ENCODE data around the gene AZGP1. TPM values are rescaled to one million over a fixed set of nuclear protein-coding genes. Genes with fewer than 3 reads are reported as not detected.

Gene AZGP1
- total RNA-seq, 1 donor from 2014 or later: not detected

- H3K27me3 Mint-ChIP-seq (ENCODE audit: unreplicated experiment): peaks cover 19% of the 10 kb centered on the region
- DNase-seq (ENCODE audit: extremely low spot score, unreplicated experiment): no peak
- no peaks in the 10 kb centered on the region for H3K36me3 Mint-ChIP-seq (ENCODE audit: unreplicated experiment)
- no peak overlapping the region for H3K27ac Mint-ChIP-seq (ENCODE audit: unreplicated experiment)
- H3K9me3 Mint-ChIP-seq (ENCODE audit: unreplicated experiment): no peaks in the 10 kb centered on the region
- H3K4me3 Mint-ChIP-seq (ENCODE audit: unreplicated experiment): no peak overlapping the region
- TF ChIP-seq, protein P1, sequence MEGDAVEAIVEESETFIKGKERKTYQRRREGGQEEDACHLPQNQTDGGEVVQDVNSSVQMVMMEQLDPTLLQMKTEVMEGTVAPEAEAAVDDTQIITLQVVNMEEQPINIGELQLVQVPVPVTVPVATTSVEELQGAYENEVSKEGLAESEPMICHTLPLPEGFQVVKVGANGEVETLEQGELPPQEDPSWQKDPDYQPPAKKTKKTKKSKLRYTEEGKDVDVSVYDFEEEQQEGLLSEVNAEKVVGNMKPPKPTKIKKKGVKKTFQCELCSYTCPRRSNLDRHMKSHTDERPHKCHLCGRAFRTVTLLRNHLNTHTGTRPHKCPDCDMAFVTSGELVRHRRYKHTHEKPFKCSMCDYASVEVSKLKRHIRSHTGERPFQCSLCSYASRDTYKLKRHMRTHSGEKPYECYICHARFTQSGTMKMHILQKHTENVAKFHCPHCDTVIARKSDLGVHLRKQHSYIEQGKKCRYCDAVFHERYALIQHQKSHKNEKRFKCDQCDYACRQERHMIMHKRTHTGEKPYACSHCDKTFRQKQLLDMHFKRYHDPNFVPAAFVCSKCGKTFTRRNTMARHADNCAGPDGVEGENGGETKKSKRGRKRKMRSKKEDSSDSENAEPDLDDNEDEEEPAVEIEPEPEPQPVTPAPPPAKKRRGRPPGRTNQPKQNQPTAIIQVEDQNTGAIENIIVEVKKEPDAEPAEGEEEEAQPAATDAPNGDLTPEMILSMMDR (IDR thresholded peaks at IDR 0.05): no peak
- H3K4me1 Mint-ChIP-seq (ENCODE audit: unreplicated experiment): peaks cover 8% of the 10 kb centered on the region
Observed at GRCh38 chr7:100007887-100008286, 32.1 kb upstream of the AZGP1 start.

GRCh38 chr7:100003711-100004661 lies 28.2 kb upstream of the AZGP1 start:
- H3K27ac Mint-ChIP-seq (ENCODE audit: unreplicated experiment): no peak overlapping the region
- H3K4me1 Mint-ChIP-seq (ENCODE audit: unreplicated experiment): peaks cover 8% of the 10 kb centered on the region
- no peaks in the 10 kb centered on the region for H3K36me3 Mint-ChIP-seq (ENCODE audit: unreplicated experiment)
- no peak overlapping the region for H3K4me3 Mint-ChIP-seq (ENCODE audit: unreplicated experiment)
- no peaks in the 10 kb centered on the region for H3K9me3 Mint-ChIP-seq (ENCODE audit: unreplicated experiment)
- H3K27me3 Mint-ChIP-seq (ENCODE audit: unreplicated experiment): peaks cover 15% of the 10 kb centered on the region
- TF ChIP-seq, protein P1 (IDR thresholded peaks at IDR 0.05): no peak
- no peak for DNase-seq (ENCODE audit: extremely low spot score, unreplicated experiment)

DNA sequence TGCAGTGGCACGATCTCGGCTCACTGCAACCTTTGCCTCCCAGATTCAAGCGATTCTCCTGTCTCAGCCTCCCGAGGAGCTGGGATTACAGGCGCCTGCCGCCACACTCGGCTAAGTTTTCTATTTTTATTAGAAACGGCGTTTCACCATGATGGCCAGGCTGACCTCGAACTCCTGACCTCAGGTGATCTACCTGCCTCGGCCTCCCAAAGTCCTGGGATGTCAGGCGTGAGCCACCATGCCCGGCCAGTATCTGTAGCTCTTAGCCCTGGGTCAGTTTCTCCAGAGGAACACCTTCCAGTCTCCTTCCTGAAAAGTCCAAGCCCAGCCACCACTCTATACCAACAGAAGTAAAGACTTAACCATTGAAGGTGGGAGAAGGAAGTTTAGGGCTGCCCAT lies 24.4 kb upstream of the AZGP1 start:
- H3K27ac Mint-ChIP-seq (ENCODE audit: unreplicated experiment): no peak overlapping the region
- H3K4me1 Mint-ChIP-seq (ENCODE audit: unreplicated experiment): peaks cover 8% of the 10 kb centered on the region
- peaks cover 29% of the 10 kb centered on the region for H3K27me3 Mint-ChIP-seq (ENCODE audit: unreplicated experiment)
- no peaks in the 10 kb centered on the region for H3K36me3 Mint-ChIP-seq (ENCODE audit: unreplicated experiment)
- H3K4me3 Mint-ChIP-seq (ENCODE audit: unreplicated experiment): no peak overlapping the region
- TF ChIP-seq, protein P1 (IDR thresholded peaks at IDR 0.05): no peak
- no peaks in the 10 kb centered on the region for H3K9me3 Mint-ChIP-seq (ENCODE audit: unreplicated experiment)
- no peak for DNase-seq (ENCODE audit: extremely low spot score, unreplicated experiment)

GRCh38 chr7:99997545-99998137 lies 21.8 kb upstream of the AZGP1 start:
- TF ChIP-seq, protein P1 (IDR thresholded peaks at IDR 0.05): no peak
- no peaks in the 10 kb centered on the region for H3K36me3 Mint-ChIP-seq (ENCODE audit: unreplicated experiment)
- DNase-seq (ENCODE audit: extremely low spot score, unreplicated experiment): no peak
- H3K27ac Mint-ChIP-seq (ENCODE audit: unreplicated experiment): no peak overlapping the region
- H3K9me3 Mint-ChIP-seq (ENCODE audit: unreplicated experiment): no peaks in the 10 kb centered on the region
- no peak overlapping the region for H3K4me3 Mint-ChIP-seq (ENCODE audit: unreplicated experiment)
- peaks cover 2% of the 10 kb centered on the region for H3K4me1 Mint-ChIP-seq (ENCODE audit: unreplicated experiment)
- peaks cover 18% of the 10 kb centered on the region for H3K27me3 Mint-ChIP-seq (ENCODE audit: unreplicated experiment)

Data from osteocyte (in vitro differentiated cells).